Adrenal gland (tissue), 12 donors: ENCODE data around the gene FAM234A. TPM values are rescaled to one million over a fixed set of nuclear protein-coding genes. Genes with fewer than 3 reads are reported as not detected.

Experiments
- DNase-seq, 7 donors: peaks; one replicate each; pipeline ENCODE4 v3.0.0-alpha.2; 2019 to 2020
- H3K27ac ChIP-seq, 5 donors: fragments of 200-600 bp; sonication (generic) in 4 of 5; 1 replicate in 3 of 5; 2 replicates in 2 of 5; pipeline versions ENCODE4 v1.5.1 to v1.8.0; 2016 to 2020; ENCODE audit warnings: mild to moderate bottlenecking in 1 of 5
- H3K27me3 ChIP-seq: fragments of 200-600 bp; 2 replicates; pipeline ENCODE4 v1.8.0; 2021
- H3K36me3 ChIP-seq, 2 donors: fragments of 200-600 bp; replicated peaks in 1 of 2; 1 replicate in 1 of 2; 2 replicates in 1 of 2; pipeline versions ENCODE4 v1.5.1 to v1.8.0; 2018 to 2022
- H3K4me1 ChIP-seq, 2 donors: fragments of 200-600 bp; replicated peaks in 1 of 2; 1 replicate in 1 of 2; 2 replicates in 1 of 2; pipeline versions ENCODE4 v1.5.1 to v1.8.0; 2018 to 2021
- H3K4me3 ChIP-seq, 4 donors: fragments of 200-600 bp; sonication (generic) in 3 of 4; one replicate each; pipeline ENCODE4 v1.5.1; 2016 to 2018
- H3K9me3 ChIP-seq, 3 donors: fragments of 200-600 bp; sonication (generic) in 1 of 3; replicated peaks in 1 of 3; 1 replicate in 2 of 3; 2 replicates in 1 of 3; pipeline versions ENCODE4 v1.5.1 to v1.8.0; 2016 to 2021
- CTCF ChIP-seq, 6 experiments: fragments of 450-650 bp in 4 of 6; fragments of 200-600 bp in 2 of 6; sonication (generic) in 1 of 6; IDR thresholded peaks; 1 replicate in 5 of 6; 2 replicates in 1 of 6; pipeline versions ENCODE4 v1.5.1 to v1.8.0; 2016 to 2021; ENCODE audit warnings: antibody characterized with exemption in 6 of 6, mild to moderate bottlenecking in 2 of 6, moderate library complexity in 1 of 6
- POLR2A ChIP-seq, 2 donors: fragments of 450-650 bp; IDR thresholded peaks; one replicate each; pipeline ENCODE4 v1.6.1; 2017; ENCODE audit warnings: antibody characterized with exemption in 2 of 2, mild to moderate bottlenecking in 2 of 2, moderate library complexity in 1 of 2
- WGBS, 4 donors: extraction: QIAGEN DNeasy Blood & Tissue Kit in 2 of 4; methylation state at CpG; one replicate each; pipeline versions ENCODE4 v1.1.5 to v1.1.7; 2013 to 2017; 5-methylcytosine and 5-hydroxymethylcytosine counted together
- intact Hi-C, 2 donors: fragments of 100-400 bp; cut with DNase I; formaldehyde crosslinking; loops; one replicate each; pipeline versions ENCODE4 v1.14.1 to v1.15.0; 2022 to 2023
- polyA plus RNA-seq, 3 donors: library from polyadenylated mRNA; stranded (reverse); fragments of 200-250 nt in 2 of 3; fragments of 350-450 nt in 1 of 3; fragmentation: Illumina TruSeq in 1 of 3; extraction: RNeasy Lipid Tissue Mini Kit (QIAGEN cat#74804) in 1 of 3; gene quantifications; one replicate each; pipeline ENCODE4 v1.2.3, GENCODE V29; 2013 to 2014
- total RNA-seq, 9 donors: library from RNA; depleted of rRNA in 4 of 9; stranded (reverse); fragments of >200 nt in 4 of 9; fragments of 120-200 nt in 1 of 9; fragmentation: NEBNext Ultra II Directional in 1 of 9; extraction: Animal tissue kit (Norgen Biotek cat#: 25700) in 1 of 9; gene quantifications; one replicate each; pipeline versions ENCODE4 v1.1.0 to v1.2.4, GENCODE V29; 2013 to 2023
- donor health status: healthy with polysubstance abuse.
- donor health status: Bipolar disorder and iron deficiency.
- donor health status: DM: yes; HTN: yes; CAD: no.
- donor health status: DM: no; HTN: no; CAD: no.
- donor health status: DM: no; HTN: no; CAD: no.
- donor health status: DM: yes; HTN: yes; CAD: no.

FAM234A gene
- total and polyA plus RNA-seq, 12 donors: 60.2 to 207 (median 97.8) TPM

- H3K27ac ChIP-seq: no peak overlapping the region
- H3K4me3 ChIP-seq: no peak overlapping the region
- 73 to 84% (median 78%) methylated on average over 10 of the region's 10 CpGs for WGBS, 4 donors
- no peak for DNase-seq
- H3K9me3 ChIP-seq: no peaks in the 10 kb centered on the region
- H3K36me3 ChIP-seq: peaks cover 0 to 64% of the 10 kb centered on the region in 2 donors
- H3K27me3 ChIP-seq: no peaks in the 10 kb centered on the region
- H3K4me1 ChIP-seq: no peaks in the 10 kb centered on the region
- intact Hi-C loops: no loop called here
- no peak for TF ChIP-seq POLR2A (IDR thresholded peaks at IDR 0.05)
Observed at GRCh38 chr16:259226-259625, 24.6 kb downstream of the FAM234A start.

GRCh38 chr16:259814-260253 lies 25.2 kb downstream of the FAM234A start:
- no peak overlapping the region for H3K27ac ChIP-seq
- intact Hi-C loops: no loop called here
- no peak for TF ChIP-seq POLR2A (IDR thresholded peaks at IDR 0.05)
- no peak for TF ChIP-seq CTCF (IDR thresholded peaks at IDR 0.05)
- no peaks in the 10 kb centered on the region for H3K9me3 ChIP-seq
- H3K4me3 ChIP-seq: no peak overlapping the region
- no peaks in the 10 kb centered on the region for H3K27me3 ChIP-seq
- peaks cover 0 to 70% of the 10 kb centered on the region in 2 donors for H3K36me3 ChIP-seq
- no peaks in the 10 kb centered on the region for H3K4me1 ChIP-seq
- WGBS, 4 donors: 87 to 96% (median 94%) methylated on average over 8 to 13 of the region's 13 CpGs
- DNase-seq: no peak

- intact Hi-C loops: no loop called here
- Histone ChIP-seq H3K27me3 (no peaks in the 10 kb centered on the region), H3K4me3 (no peak overlapping the region), H3K36me3 (peaks cover 0 to 72% of the 10 kb centered on the region in 2 donors), H3K9me3 (no peaks in the 10 kb centered on the region), H3K4me1 (no peaks in the 10 kb centered on the region), H3K27ac (no peak overlapping the region)
- 93 to 96% (median 95%) methylated on average over 18 to 19 of the region's 19 CpGs for WGBS, 4 donors
- no peak for TF ChIP-seq CTCF (IDR thresholded peaks at IDR 0.05)
- TF ChIP-seq POLR2A (IDR thresholded peaks at IDR 0.05): no peak
- DNase-seq: no peak
Observed at GRCh38 chr16:260326-260725, 25.7 kb downstream of the FAM234A start.

GRCh38 chr16:261031-261691 lies 26.5 kb downstream of the FAM234A start:
- DNase-seq: no peak
- H3K4me3 ChIP-seq: no peak overlapping the region
- TF ChIP-seq CTCF (IDR thresholded peaks at IDR 0.05): no peak
- TF ChIP-seq POLR2A (IDR thresholded peaks at IDR 0.05): no peak
- H3K36me3 ChIP-seq: peaks cover 0 to 65% of the 10 kb centered on the region in 2 donors
- intact Hi-C loops: no loop called here
- 89 to 95% (median 94%) methylated on average over 13 to 28 of the region's 28 CpGs for WGBS, 4 donors
- H3K4me1 ChIP-seq: no peaks in the 10 kb centered on the region
- H3K27ac ChIP-seq: no peak overlapping the region
- no peaks in the 10 kb centered on the region for H3K27me3 ChIP-seq
- no peaks in the 10 kb centered on the region for H3K9me3 ChIP-seq
